HT-29 (cell line): ENCODE data around the gene FLT3LG. TPM values are rescaled to one million over a fixed set of nuclear protein-coding genes. Genes with fewer than 3 reads are reported as not detected.
"Not testable (repeated sequence)": the region's sequence is repeated elsewhere in the genome, so short reads cannot be mapped to it uniquely, and the experiment has no call there.

Experiments used
- DNase-seq: peaks from one replicate; pipeline ENCODE4 v3.0.0-alpha.2; 2015; ENCODE audit warnings: low spot score
- total RNA-seq: library from RNA; depleted of rRNA; stranded (reverse); fragments of >200 nt; shearing (Covaris generic); gene quantifications from 2 replicates; pipeline ENCODE4 v1.2.3, GENCODE V29; 2014

FLT3LG gene
- total RNA-seq, 1 experiment from 2014 or later: 2.1 TPM

DNA sequence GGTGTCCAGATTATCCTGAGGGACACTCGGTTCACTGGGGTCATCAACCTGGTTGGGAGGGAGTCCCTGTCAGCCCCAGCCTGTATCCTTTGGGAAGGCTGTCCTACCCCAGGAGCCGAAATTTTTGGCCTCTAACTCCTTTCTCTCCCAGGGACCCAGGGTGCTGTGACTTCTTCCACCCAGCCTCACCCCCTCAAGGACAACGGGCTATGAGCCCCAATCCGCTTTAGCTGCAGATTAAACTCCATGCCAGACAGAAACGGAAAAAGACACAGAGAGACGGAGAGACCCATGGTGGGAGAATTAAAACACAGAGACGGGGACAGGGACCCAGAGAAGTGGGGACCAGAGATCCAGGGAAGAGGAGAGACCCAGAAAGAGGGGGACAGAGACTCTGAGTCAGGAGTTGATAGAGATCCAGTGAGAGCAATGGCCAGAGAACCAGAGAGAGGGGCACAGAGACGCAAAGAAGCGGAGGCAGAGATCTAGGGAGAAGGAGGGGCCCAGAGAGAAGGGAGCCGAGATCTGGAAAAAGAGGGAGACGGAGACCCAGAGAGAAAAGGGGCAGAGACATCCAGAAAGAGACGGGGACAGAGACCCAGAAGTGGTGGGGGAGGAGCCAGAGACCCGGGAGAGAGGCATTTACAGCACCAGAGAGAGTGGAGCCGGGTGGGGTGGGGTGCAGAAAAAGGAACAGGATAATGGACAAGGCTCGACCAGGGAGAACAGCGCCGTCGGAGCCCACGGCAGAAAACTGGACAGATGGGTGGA, 33.4 kb upstream of the FLT3LG start:
- DNase-seq: no peak

GRCh38 chr19:49441210-49441959, 32.6 kb upstream of the FLT3LG start, which contains the start of gene SLC17A7:
SLC17A7 (minus strand) TSS chr19:49441527; CDS start chr19:49441379, 148 bp downstream.
- peak; percentile 52 for DNase-seq

DNA sequence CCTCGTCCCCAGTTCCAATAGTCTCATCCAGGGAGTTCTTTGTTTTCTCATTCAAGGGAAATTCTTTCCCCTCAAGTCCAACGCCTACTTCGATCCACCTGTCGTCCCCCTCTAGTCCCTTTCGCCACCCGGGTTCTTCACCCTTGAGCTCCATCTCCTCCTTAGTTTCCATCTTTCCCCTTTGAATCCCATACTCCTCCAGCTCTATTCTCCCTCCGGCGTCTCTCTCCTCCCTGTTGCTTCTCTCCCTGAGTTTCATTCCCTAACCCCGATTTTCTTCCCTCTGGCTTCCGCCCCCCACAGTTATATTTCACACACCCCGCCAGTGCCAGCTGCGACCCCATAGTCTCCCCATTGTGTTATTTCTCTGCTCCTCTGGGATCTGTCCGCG, 32.1 kb upstream of the FLT3LG start:
- no peak for DNase-seq

DNA sequence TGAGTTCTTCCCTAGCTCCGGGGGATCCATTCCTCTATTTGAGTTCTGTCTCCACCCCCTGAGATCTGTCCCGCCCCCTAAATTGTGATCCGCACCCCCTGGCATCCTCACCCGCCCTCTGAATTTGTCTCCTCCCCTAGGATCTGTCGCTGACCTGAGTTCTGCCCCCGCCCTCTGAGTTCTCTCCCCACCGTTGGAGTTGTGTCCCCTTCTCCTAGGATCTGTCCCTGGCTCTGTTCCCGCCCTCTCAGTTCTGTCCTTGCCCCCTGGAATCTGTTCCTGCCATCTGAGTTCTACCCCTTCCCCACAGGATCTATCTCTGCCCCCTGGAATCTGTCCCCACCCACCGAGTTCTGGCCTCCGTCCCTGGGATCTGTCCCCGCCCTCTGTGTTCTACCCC, 31.7 kb upstream of the FLT3LG start:
- no peak for DNase-seq

- DNase-seq: peak; percentile 99
Observed at GRCh38 chr19:49442771-49443365, 31.1 kb upstream of the FLT3LG start.

GRCh38 chr19:49443366-49444099, 30.5 kb upstream of the FLT3LG start:
- peak; percentile 99 for DNase-seq

DNA sequence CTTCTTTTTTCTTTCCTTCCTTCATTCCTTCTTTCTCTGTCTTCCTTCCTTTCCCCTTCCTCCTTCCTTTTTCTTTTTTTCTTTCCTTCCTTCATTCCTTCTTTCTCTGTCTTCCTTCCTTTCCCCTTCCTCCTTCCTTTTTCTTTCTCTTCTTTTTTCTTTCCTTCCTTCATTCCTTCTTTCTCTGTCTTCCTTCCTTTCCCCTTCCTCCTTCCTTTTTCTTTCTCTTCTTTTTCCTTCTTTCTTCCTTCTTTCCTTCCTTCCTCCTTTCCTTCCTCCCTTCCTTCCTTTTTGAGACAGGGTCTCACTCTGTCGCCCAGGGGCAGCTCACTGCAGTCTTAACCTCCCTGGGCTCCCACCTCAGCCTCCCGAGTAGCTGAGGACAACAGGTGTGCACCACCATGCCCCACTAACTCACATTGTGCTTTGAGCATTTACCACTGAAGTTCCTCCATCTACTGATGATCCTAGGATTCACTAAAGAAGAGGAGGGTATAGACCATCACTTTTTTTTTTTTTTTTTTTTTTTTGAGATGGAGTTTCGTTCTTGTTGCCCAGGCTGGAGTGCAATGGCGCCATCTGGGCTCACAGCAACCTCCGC, 29.8 kb upstream of the FLT3LG start:
- not testable (repeated sequence) for DNase-seq

GRCh38 chr19:49445997-49446396, 28.0 kb upstream of the FLT3LG start:
- no peak for DNase-seq

GRCh38 chr19:49447485-49448431, 26.3 kb upstream of the FLT3LG start:
- no peak for DNase-seq

- no peak for DNase-seq
Observed at GRCh38 chr19:49448432-49448786, 25.6 kb upstream of the FLT3LG start.

DNA sequence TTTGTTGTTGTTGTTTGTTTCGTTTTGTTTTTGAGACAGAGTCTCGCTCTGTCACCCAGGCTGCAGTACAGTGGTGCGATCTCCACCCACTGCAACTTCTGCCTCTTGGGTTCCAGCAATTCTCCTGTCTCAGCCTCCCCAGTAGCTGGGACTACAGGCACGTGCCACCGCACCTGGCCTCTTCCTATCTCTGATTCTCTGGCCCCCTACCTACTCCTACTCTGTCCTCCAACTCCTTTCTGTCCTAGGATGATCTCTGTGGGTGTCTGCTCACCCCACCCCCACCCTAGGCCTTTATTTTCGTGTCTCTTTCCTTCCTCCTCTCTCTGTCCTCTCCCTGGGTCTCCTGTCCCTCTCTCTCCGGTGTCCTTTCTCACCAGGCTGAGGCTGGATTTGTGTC, 23.6 kb upstream of the FLT3LG start:
- no peak for DNase-seq

GRCh38 chr19:49451430-49452181, 22.4 kb upstream of the FLT3LG start, which contains the start of gene PIH1D1:
PIH1D1 (minus strand) TSS chr19:49451814; CDS start chr19:49451574, 240 bp downstream.
- DNase-seq: peak; percentile 100

DNA sequence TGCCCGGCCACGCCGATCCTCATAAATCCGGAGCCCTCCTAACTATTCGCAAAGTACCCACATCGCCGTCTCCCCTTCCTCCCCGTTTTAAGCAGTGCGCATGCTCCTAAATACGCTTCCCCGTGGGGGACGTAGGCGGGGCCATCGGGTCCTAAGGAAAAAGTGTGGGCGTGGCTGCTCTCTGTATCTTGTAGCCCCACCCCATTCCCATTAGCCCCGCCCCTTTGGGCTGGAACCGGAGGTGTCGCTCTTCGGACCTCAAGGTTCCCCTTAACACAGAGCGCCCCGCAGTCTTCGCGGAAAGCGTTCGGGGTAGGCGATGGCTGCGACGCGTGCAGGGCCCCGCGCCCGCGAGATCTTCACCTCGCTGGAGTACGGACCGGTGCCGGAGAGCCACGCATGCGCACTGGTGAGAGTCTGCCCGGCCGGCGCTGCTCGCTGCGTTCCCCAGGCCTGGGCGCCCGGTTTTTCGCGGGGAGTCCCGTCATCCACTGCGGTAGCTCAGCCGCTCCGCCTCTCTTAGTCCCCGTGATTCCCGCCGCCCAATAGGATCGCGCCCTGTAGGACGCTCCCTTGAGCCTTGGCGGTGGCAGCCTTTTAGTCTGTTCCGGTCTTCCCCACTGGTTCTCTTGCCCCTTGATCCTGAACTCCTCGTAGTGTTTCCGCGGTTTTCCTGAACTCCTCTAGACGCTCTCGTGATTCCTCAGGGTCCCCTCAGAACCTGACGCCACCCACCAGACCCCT, 20.8 kb upstream of the FLT3LG start, which contains the start of gene ALDH16A1:
ALDH16A1 (plus strand) TSS at position 213 of the 744 bp plus-strand sequence; CDS start at position 320, 107 bp downstream.
- peak; percentile 100 for DNase-seq

GRCh38 chr19:49453757-49454240, 20.2 kb upstream of the FLT3LG start:
- DNase-seq: no peak

DNA sequence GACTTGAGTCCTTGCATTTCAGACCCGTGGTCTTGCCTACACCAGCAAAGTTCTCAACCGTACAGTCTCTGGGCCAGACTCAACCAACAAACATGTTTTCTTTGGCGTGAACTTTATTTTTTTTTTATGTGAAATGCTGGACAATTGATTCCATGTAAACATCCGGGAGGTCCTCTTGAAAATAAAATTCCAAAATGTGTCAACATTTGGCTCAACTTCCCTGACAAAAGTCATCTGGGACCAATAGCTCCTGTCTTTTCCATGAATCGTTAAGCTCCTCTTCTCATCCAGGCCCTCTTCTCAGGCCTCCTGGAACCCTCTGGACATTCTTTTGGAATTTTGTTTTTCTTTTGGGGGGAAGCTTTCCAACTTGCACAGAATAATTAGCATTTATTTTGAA, 18.2 kb upstream of the FLT3LG start:
- no peak for DNase-seq

DNA sequence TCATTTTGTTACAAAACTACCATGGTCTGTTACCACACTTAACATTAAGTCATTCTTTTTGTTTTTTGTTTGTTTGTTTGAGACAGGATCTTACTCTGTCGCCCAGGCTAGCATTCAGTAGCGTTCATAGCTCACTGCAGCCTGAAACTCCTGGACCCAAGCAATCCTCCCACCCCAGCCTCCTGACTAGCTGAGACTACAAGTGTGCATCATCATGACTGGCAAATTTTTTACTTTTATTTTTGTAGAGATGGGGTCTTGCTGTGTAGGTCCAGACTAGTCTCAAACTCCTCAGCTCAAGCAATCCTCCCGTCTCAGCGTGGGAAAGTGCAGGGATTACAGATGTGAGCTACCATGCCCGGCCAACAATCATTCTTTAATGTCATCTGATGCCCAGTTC, 17.7 kb upstream of the FLT3LG start:
- DNase-seq: no peak

- no peak for DNase-seq
Observed at GRCh38 chr19:49458567-49458903, 15.5 kb upstream of the FLT3LG start.

DNA sequence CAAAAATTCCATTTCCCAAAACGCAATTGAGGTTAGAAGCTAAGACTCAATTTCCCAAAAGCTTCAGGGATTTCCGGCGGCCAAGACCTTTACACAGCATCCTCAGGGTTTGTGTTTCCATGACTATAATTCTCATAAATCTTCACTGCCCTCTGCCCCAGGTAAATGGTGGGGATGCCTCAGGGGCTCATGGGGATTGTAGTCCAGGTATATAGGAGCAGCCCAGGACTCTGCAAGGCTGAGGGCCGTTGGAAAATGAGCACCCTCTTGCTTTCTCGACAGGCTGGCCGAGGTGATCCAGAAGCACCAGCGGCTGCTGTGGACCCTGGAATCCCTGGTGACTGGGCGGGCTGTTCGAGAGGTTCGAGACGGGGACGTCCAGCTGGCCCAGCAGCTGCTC, 14.6 kb upstream of the FLT3LG start:
- DNase-seq: no peak
